ENCODE data around the gene ARL6IP4. TPM values are rescaled to one million over a fixed set of nuclear protein-coding genes. Genes with fewer than 3 reads are reported as not detected.
A peak's percentile ranks its signal among the peaks of the same experiment; 100 is the strongest.

ARL6IP4 gene
- total RNA-seq, 1 experiment from 2014 or later, result 133 TPM

GRCh38 chr12:122977153-122977552 lies 3.3 kb upstream of the ARL6IP4 start:
- no peaks in the 10 kb centered on the region for H3K27me3 Mint-ChIP-seq (ENCODE audit: low read depth)
- no peaks in the 10 kb centered on the region for H3K9me3 Mint-ChIP-seq
- DNase-seq (ENCODE audit: low spot score) (no peak), ATAC-seq (no peak)
- H3K36me3 Mint-ChIP-seq, result 0 out of 2 replicates have a peak, but pooled peaks cover 4% of the 10 kb centered on the region
- peak overlapping the region; percentile 29; the same call in 1 of the 2 replicates for H3K4me3 Mint-ChIP-seq
- H3K27ac Mint-ChIP-seq, result no peak overlapping the region
- ChIA-PET CTCF (no interaction called here), POLR2A (no interaction called here)
- no peak for TF ChIP-seq SMAD3 (CRISPR knock-in tag; IDR thresholded peaks at IDR 0.05; ENCODE audit: borderline replicate concordance)
- TF ChIP-seq, protein P1, sequence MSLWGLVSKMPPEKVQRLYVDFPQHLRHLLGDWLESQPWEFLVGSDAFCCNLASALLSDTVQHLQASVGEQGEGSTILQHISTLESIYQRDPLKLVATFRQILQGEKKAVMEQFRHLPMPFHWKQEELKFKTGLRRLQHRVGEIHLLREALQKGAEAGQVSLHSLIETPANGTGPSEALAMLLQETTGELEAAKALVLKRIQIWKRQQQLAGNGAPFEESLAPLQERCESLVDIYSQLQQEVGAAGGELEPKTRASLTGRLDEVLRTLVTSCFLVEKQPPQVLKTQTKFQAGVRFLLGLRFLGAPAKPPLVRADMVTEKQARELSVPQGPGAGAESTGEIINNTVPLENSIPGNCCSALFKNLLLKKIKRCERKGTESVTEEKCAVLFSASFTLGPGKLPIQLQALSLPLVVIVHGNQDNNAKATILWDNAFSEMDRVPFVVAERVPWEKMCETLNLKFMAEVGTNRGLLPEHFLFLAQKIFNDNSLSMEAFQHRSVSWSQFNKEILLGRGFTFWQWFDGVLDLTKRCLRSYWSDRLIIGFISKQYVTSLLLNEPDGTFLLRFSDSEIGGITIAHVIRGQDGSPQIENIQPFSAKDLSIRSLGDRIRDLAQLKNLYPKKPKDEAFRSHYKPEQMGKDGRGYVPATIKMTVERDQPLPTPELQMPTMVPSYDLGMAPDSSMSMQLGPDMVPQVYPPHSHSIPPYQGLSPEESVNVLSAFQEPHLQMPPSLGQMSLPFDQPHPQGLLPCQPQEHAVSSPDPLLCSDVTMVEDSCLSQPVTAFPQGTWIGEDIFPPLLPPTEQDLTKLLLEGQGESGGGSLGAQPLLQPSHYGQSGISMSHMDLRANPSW (CRISPR knock-in tag; conservative IDR thresholded peaks at IDR 0.05; ENCODE audit: low read depth), result no peak
- TF ChIP-seq FOXP4 (CRISPR knock-in tag; IDR thresholded peaks at IDR 0.05), result no peak
- no peak for TF ChIP-seq PRDM15 (CRISPR knock-in tag; IDR thresholded peaks at IDR 0.05)
- TF ChIP-seq, protein P2, sequence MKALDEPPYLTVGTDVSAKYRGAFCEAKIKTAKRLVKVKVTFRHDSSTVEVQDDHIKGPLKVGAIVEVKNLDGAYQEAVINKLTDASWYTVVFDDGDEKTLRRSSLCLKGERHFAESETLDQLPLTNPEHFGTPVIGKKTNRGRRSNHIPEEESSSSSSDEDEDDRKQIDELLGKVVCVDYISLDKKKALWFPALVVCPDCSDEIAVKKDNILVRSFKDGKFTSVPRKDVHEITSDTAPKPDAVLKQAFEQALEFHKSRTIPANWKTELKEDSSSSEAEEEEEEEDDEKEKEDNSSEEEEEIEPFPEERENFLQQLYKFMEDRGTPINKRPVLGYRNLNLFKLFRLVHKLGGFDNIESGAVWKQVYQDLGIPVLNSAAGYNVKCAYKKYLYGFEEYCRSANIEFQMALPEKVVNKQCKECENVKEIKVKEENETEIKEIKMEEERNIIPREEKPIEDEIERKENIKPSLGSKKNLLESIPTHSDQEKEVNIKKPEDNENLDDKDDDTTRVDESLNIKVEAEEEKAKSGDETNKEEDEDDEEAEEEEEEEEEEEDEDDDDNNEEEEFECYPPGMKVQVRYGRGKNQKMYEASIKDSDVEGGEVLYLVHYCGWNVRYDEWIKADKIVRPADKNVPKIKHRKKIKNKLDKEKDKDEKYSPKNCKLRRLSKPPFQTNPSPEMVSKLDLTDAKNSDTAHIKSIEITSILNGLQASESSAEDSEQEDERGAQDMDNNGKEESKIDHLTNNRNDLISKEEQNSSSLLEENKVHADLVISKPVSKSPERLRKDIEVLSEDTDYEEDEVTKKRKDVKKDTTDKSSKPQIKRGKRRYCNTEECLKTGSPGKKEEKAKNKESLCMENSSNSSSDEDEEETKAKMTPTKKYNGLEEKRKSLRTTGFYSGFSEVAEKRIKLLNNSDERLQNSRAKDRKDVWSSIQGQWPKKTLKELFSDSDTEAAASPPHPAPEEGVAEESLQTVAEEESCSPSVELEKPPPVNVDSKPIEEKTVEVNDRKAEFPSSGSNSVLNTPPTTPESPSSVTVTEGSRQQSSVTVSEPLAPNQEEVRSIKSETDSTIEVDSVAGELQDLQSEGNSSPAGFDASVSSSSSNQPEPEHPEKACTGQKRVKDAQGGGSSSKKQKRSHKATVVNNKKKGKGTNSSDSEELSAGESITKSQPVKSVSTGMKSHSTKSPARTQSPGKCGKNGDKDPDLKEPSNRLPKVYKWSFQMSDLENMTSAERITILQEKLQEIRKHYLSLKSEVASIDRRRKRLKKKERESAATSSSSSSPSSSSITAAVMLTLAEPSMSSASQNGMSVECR (CRISPR knock-in tag; IDR thresholded peaks at IDR 0.05; ENCODE audit: borderline replicate concordance), result no peak
- no peak for TF ChIP-seq CBFB (CRISPR knock-in tag; IDR thresholded peaks at IDR 0.05; ENCODE audit: low read depth)
- no peak for TF ChIP-seq TEAD1 (CRISPR knock-in tag; IDR thresholded peaks at IDR 0.05)
- no peak for TF ChIP-seq ZNF138 (CRISPR knock-in tag; conservative IDR thresholded peaks at IDR 0.05)
- H3K4me1 Mint-ChIP-seq, result peaks cover 19% of the 10 kb centered on the region

DNA sequence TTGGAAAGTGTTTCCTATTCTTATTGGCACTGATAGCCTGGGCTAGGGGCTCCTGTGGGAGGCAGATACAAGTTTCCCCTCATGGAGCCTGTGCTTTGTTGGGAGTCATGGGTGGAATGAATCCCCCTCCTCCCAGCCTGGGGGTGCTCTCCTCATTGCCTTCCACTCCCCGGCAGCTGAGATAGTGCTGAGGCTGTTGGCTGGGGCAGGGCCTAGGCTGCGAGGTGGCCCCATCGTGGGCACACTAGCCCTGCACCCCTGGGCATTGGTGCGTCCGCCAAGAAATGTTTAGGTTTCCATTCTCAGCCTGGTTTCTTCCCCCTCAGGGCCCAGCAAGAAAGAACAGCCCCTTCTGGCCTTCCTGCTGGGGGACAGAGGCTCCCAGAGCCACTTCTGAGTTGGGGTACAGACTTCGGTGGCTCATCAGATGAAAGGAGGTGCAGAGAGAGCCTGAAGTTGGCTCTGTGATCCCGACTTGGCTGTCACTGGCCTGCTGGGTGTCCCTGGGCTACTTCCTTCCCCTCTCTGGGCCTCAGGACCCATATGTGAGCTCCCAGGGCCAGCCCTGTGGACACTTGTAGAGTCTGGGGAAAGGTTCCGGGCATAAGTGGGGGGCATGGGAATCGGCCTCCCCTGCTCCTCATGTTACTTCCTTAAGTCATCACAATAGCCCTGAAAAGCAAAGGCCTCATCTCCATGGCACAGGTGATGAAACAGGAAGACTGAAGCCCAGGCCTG lies 2.7 kb upstream of the ARL6IP4 start:
- H3K27me3 Mint-ChIP-seq (ENCODE audit: low read depth), result no peaks in the 10 kb centered on the region
- 0 out of 2 replicates have a peak, but pooled peaks cover 4% of the 10 kb centered on the region for H3K36me3 Mint-ChIP-seq
- DNase-seq (ENCODE audit: low spot score) (no peak), ATAC-seq (no peak)
- H3K9me3 Mint-ChIP-seq, result no peaks in the 10 kb centered on the region
- H3K4me1 Mint-ChIP-seq, result peaks cover 19% of the 10 kb centered on the region
- POLR2A ChIA-PET, result no interaction called here
- no peak for TF ChIP-seq OVOL2 (CRISPR knock-in tag; IDR thresholded peaks at IDR 0.05; ENCODE audit: borderline replicate concordance)
- H3K4me3 Mint-ChIP-seq, result no peak overlapping the region; the same call in 1 of the 2 replicates
- CTCF ChIA-PET, result interaction anchor here (0.6 kb wide), 1 partner anchor 117 kb away, joined by 3 read pairs; no protein-coding TSS in a partner anchor
- H3K27ac Mint-ChIP-seq, result no peak overlapping the region

All from WTC11 (cell line).